RWPE2 (cell line): Measurements from ENCODE around the gene ATIC.

ENCODE experiments used
- ATAC-seq: fragments of 200-7000 bp; cut with Tn5 transposase; 3 replicates; pipeline ENCODE4 v1.9.1; 2021; ENCODE audit warnings: low read depth
- DNase-seq: peaks from one replicate; pipeline ENCODE4 v3.0.0-alpha.2; 2020; ENCODE audit warnings: low spot score
- H3K27ac ChIP-seq: fragments of 450-650 bp; 2 replicates; pipeline ENCODE4 v1.5.1; 2017; ENCODE audit warnings: mild to moderate bottlenecking; ENCODE audit not compliant: poor library complexity, severe bottlenecking
- H3K27me3 ChIP-seq: fragments of 250-450 bp; sonication (Bioruptor Pico); 2 replicates; pipeline ENCODE4 v1.5.1; 2021; ENCODE audit warnings: mild to moderate bottlenecking, moderate library complexity; ENCODE audit not compliant: insufficient read depth, poor library complexity, severe bottlenecking
- H3K36me3 ChIP-seq: fragments of 250-450 bp; sonication (Bioruptor Pico); 2 replicates; pipeline ENCODE4 v1.5.1; 2020; ENCODE audit warnings: low read depth, mild to moderate bottlenecking, moderate library complexity
- H3K4me1 ChIP-seq: fragments of 250-450 bp; sonication (Bioruptor Pico); 2 replicates; pipeline ENCODE4 v1.5.1; 2021; ENCODE audit warnings: mild to moderate bottlenecking, moderate library complexity; ENCODE audit not compliant: insufficient read depth, poor library complexity, severe bottlenecking
- H3K4me3 ChIP-seq: fragments of 250-450 bp; sonication (Bioruptor Pico); 2 replicates; pipeline ENCODE4 v1.5.1; 2021; ENCODE audit warnings: mild to moderate bottlenecking, moderate library complexity; ENCODE audit not compliant: severe bottlenecking
- H3K9me3 ChIP-seq: fragments of 250-450 bp; sonication (Bioruptor Pico); 2 replicates; pipeline ENCODE4 v1.5.1; 2021; ENCODE audit warnings: mild to moderate bottlenecking, moderate library complexity; ENCODE audit not compliant: severe bottlenecking
- TF ChIP-seq, protein P1 (sequence below): fragments of 450-650 bp; IDR thresholded peaks from one replicate; pipeline ENCODE4 v1.5.1; 2017; ENCODE audit warnings: mild to moderate bottlenecking, moderate library complexity; ENCODE audit not compliant: poor library complexity, severe bottlenecking

ATIC gene

DNA sequence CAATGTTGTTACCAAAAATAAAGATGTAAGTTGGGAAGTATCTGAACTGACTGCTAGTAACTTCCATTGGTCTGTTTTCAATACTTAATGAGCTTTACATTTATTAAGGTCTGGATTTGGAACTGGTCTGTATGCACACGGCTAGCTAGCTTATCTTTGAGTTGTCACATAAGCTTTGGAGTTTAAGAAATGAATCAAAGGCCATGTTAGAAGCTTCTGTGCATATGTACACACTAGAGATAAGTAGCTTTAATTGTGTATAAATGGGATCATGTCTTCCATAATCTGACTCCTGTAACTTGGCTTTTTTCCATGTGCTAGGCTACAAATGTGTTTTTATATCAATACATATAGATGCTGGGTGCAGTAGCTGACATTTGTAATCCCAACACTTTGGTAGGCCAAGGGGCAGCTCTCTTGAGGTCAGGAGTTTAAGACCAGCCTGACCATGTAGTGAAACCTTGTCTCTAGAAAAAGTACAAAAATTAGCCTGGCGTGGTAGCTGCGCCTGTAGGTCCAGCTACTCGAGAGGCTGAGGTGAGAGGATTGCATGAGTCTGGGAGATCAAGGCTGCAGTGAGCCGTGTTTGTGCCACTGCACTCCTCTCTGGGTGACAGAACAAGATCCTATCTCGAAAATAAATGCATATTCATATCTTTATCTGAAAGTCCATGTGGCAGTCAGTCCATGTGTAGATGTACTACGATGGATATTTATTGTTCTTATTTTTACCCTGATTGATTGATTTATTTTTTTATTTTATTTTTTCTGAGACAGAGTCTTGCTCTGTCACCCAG lies 27.2 kb downstream of the ATIC start:
- H3K36me3 ChIP-seq: peaks cover 93% of the 10 kb centered on the region
- H3K4me1 ChIP-seq: no peaks in the 10 kb centered on the region
- no peak overlapping the region for H3K4me3 ChIP-seq
- no peak overlapping the region for H3K27ac ChIP-seq
- DNase-seq (no peak), ATAC-seq (no peak)
- TF ChIP-seq, protein P1, sequence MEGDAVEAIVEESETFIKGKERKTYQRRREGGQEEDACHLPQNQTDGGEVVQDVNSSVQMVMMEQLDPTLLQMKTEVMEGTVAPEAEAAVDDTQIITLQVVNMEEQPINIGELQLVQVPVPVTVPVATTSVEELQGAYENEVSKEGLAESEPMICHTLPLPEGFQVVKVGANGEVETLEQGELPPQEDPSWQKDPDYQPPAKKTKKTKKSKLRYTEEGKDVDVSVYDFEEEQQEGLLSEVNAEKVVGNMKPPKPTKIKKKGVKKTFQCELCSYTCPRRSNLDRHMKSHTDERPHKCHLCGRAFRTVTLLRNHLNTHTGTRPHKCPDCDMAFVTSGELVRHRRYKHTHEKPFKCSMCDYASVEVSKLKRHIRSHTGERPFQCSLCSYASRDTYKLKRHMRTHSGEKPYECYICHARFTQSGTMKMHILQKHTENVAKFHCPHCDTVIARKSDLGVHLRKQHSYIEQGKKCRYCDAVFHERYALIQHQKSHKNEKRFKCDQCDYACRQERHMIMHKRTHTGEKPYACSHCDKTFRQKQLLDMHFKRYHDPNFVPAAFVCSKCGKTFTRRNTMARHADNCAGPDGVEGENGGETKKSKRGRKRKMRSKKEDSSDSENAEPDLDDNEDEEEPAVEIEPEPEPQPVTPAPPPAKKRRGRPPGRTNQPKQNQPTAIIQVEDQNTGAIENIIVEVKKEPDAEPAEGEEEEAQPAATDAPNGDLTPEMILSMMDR: no peak
- no peaks in the 10 kb centered on the region for H3K9me3 ChIP-seq
- no peaks in the 10 kb centered on the region for H3K27me3 ChIP-seq

GRCh38 chr2:215347878-215348277 lies 36.0 kb downstream of the ATIC start:
- TF ChIP-seq, protein P1: no peak
- Histone ChIP-seq H3K4me1 (no peaks in the 10 kb centered on the region), H3K36me3 (peaks cover 67% of the 10 kb centered on the region), H3K27ac (no peak overlapping the region), H3K4me3 (no peak overlapping the region), H3K27me3 (no peaks in the 10 kb centered on the region), H3K9me3 (no peaks in the 10 kb centered on the region)
- no peak for ATAC-seq
- no peak for DNase-seq

GRCh38 chr2:215352602-215353001 lies 40.7 kb downstream of the ATIC start:
- H3K27ac ChIP-seq: no peak overlapping the region
- H3K4me1 ChIP-seq: no peaks in the 10 kb centered on the region
- ATAC-seq (no peak), DNase-seq (no peak)
- TF ChIP-seq, protein P1: no peak
- H3K27me3 ChIP-seq: no peaks in the 10 kb centered on the region
- H3K4me3 ChIP-seq: no peak overlapping the region
- no peaks in the 10 kb centered on the region for H3K9me3 ChIP-seq
- peaks cover 23% of the 10 kb centered on the region for H3K36me3 ChIP-seq

DNA sequence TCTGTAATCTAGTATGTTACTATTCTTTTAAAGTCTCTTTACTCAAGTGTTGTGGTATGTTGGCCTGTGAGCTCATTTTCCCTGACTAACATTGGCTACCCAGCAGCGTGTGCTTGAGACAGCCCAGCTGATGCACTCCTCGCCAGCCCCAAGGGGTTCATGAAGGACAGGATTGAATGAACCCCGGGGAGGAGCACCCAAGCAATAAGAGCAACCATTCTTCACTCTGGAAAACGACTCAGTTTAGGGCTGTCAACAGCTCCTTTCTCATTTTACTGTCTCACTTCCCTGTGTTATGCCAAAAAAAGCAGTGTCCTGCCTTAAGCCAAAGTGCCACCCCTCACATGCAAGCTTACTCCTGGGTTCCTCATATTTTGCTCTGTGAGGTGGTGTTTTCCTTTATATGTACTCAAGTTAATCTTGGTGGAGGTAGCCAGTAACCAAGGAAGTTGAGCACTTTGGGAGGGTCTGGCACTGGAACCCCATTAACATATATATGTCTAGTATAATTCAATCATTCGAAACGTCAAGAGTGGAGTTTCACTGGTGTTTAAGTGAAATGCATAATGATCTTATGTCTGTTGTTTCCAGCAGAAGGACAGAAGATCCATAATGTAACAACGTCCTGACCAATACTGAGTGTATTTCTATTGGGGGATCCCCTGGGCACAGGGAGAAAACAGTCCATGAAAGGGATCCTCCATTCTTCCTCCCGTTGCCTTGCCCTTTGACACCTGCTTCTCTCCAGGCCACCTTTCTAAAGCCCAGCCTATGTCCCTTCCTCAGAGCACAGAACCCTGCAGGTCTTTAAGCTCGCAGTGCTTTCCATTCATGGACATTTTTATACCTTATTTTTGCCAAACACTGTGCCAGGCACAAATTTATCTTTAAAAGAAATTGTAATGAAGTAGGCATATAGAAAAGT lies 43.2 kb downstream of the ATIC start:
- no peak overlapping the region for H3K4me3 ChIP-seq
- no peaks in the 10 kb centered on the region for H3K9me3 ChIP-seq
- ATAC-seq: peak; percentile 5; the same call in 1 of the 3 replicates
- no peak for DNase-seq
- TF ChIP-seq, protein P1: no peak
- H3K4me1 ChIP-seq: no peaks in the 10 kb centered on the region
- H3K36me3 ChIP-seq: peaks cover 6% of the 10 kb centered on the region
- H3K27ac ChIP-seq: no peak overlapping the region
- no peaks in the 10 kb centered on the region for H3K27me3 ChIP-seq
